Measurements from ENCODE around the gene GABRR3.

GABRR3 gene

GRCh38 chr3:97993526-97993925 lies 41.6 kb downstream of the GABRR3 start:
- in situ Hi-C loops (cut with MboI; ENCODE audit: low sequenced_read_pairs) = no loop called here

GRCh38 chr3:97992547-97993173 lies 42.5 kb downstream of the GABRR3 start:
- in situ Hi-C loops (cut with MboI; ENCODE audit: low sequenced_read_pairs) = no loop called here

DNA sequence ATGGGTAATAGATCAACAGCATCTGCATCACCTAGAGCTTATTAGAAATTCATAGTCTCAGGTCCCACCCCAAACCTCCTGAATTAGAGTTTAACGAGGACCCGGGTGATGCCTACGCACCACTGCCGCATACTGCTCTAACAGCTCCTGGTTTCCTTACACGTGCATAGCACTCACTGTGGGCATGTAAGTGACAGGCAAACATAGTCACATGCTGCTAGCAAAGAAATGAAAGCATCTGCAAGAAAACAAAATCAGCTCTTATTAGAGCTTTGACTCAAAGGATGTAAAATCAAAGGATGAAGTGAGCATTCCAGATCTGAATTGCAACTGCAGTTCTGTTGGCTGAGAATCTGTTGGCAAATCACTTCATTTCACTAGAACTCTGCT lies 43.8 kb downstream of the GABRR3 start:
- in situ Hi-C loops (cut with MboI; ENCODE audit: low sequenced_read_pairs) = no loop called here

GRCh38 chr3:97990624-97991292 lies 44.4 kb downstream of the GABRR3 start:
- in situ Hi-C loops (cut with MboI; ENCODE audit: low sequenced_read_pairs) = no loop called here

DNA sequence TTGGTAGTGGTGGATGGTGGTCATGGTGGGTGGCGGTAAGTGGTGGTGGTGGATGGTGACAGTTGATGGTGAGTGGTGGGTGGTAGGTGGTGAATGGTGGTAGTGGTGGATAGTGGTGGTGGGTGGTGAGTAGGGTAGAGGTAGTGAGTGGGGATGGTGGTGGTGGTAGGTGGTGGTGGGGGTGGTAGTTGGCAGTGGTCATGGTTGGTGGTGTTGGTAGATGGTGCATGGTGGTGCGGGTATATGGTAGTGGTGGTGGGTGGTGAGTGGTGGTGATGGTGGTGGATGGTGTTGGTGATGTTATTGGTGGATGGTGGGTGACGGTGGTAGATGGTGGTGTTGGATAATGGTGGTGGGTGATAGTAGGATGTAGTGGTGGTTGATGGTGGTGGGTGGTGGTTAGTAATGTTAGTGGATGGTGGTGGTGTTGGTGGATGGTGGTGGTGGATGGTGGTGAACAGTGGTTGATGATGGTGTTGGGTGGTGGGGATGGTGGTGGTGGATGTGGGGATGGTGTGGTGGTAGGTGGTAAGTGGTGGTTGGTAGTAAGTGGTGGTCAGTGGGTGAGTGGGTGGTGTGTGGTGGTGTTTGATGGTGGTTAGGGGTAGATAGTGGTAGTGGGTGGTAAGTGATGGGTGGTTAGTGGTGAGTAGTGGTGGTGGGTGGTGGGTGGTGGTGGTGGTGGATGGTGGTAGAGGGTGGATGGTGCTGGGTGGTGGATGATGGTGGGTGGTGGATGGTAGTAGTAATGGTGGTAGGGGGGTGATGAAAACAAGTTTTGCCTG lies 46.1 kb downstream of the GABRR3 start:
- in situ Hi-C loops (cut with MboI; ENCODE audit: low sequenced_read_pairs) = no loop called here

DNA sequence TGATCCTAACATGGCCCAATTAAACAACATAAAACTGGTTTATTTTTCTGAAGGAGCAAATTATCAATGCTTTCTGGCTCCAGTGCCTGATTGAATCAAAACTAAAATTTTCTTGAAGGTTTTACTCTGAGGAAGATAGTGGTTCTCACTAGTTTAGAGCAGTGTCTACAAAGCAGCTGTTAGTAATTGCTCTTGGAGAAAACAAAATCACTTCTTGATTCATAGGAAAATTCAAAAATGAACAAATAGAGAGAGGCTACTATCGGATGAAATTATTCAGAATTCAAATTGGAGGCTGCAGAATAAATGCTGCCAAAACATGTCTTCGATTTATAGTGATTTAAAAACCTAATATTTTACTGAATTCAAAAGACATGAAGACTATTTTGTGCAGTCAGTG lies 47.8 kb downstream of the GABRR3 start:
- in situ Hi-C loops (cut with MboI; ENCODE audit: low sequenced_read_pairs) = no loop called here

- in situ Hi-C loops (cut with MboI; ENCODE audit: low sequenced_read_pairs) = no loop called here
These were observed 51.1 kb downstream of the GABRR3 start for GRCh38 chr3:97983933-97984491.

DNA sequence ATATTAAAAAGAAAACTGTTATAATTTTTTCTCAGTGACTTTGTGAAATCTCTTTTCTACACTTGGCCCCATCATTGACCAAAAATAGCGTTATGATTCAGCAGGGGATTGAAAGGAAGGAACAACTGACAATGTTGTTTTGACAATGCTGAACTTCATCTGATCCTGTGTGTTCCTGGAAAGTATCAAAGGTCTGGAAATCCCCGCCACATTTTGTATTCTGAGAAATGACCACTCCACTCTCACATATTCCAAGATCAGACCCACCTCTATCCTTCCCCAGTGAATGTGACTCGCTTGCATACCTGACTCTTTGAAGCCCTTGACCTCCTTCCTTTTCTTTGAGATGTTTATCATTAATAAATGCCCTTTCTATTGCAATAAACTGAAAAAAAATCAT lies 53.2 kb downstream of the GABRR3 start:
- in situ Hi-C loops (cut with MboI; ENCODE audit: low sequenced_read_pairs) = no loop called here

DNA sequence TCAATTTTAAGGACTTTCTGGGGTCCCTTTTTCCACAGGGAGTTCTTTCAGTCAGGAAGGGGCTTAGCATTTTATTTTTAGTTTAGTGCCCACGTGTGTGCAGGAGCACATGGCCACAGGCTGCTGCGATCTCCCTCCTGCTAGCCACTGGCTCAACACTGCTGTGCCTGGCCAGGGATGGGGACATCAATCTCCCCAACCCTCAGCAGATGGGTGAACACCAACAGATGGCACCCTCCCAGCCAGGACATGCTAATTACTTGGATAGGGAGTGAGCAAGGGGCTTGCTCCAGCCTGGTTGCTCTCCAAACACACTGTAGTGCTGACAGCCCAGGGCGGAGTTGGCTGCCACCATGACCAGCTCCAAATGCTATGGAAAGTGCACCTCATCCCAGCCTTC lies 55.5 kb downstream of the GABRR3 start:
- in situ Hi-C loops (cut with MboI; ENCODE audit: low sequenced_read_pairs) = no loop called here

DNA sequence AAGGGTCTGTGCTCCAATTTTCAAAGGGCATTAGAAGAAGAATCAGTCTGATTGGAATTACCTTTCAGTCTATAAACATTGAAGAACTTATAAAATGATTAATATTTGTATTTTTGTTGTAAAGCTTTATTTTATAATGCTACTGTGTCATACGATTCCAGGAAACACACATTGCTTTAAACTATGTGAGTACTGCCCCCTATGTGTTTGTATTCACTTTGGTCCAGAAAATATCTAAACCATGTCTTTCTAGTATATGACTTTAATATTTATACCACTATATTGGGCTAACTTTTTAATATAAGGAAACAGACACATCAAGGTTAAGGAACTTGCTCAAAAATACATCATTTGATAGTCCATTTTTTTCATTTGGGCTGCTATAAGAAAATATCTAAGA lies 59.6 kb downstream of the GABRR3 start:
- in situ Hi-C loops (cut with MboI; ENCODE audit: low sequenced_read_pairs) = no loop called here

GRCh38 chr3:97974996-97975395 lies 60.1 kb downstream of the GABRR3 start:
- in situ Hi-C loops (cut with MboI; ENCODE audit: low sequenced_read_pairs) = no loop called here

GRCh38 chr3:97972976-97973375 lies 62.1 kb downstream of the GABRR3 start:
- in situ Hi-C loops (cut with MboI; ENCODE audit: low sequenced_read_pairs) = no loop called here

DNA sequence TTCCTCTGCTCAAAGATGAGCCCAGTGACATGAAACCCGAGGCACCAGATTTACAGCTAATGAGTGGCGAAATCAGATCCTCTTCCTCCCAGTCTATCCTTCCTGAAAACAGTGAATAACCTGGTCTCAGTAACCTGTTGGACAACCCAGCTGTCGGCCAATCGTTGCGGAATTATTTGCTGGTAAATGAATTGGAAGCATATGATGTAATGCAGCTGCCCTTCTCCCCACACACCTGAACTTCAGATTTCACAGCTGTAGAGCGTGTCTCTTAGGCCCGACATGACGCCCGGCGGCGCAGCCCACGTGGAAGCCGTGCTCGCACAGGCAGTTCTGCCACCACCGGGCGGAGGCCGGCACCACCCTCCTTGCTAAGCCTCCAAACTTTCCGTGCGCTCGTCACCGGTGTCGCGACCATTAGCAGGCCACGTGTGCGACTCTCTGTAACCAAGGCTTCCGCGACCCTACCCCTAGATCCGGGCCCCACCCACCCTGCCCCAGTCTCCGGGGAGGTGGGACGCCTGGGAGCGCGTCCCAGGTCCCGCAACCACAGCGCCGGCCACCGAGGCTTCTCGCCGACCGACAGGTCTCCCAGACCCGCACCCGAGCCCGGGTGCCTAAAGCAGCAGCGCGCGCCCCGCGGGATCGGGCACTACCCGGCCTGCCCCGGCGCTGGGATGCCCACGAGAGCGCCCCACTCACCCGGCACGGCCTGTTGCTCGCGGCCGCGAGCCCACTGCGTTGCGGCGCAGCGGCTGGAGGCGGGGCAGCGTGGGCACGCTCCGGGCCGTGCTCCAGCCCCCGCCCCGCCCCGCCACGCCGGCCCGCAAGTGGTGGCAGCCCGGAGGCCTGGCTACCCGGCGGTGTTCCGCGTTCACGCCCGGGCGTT lies 63.2 kb downstream of the GABRR3 start, which contains the start of gene RIOX2:
TSS of gene RIOX2 (minus strand) at position 753 of the 889 bp plus-strand sequence. CDS start 4,838 bp downstream, outside the sequence.
- in situ Hi-C loops (cut with MboI; ENCODE audit: low sequenced_read_pairs) = no loop called here

DNA sequence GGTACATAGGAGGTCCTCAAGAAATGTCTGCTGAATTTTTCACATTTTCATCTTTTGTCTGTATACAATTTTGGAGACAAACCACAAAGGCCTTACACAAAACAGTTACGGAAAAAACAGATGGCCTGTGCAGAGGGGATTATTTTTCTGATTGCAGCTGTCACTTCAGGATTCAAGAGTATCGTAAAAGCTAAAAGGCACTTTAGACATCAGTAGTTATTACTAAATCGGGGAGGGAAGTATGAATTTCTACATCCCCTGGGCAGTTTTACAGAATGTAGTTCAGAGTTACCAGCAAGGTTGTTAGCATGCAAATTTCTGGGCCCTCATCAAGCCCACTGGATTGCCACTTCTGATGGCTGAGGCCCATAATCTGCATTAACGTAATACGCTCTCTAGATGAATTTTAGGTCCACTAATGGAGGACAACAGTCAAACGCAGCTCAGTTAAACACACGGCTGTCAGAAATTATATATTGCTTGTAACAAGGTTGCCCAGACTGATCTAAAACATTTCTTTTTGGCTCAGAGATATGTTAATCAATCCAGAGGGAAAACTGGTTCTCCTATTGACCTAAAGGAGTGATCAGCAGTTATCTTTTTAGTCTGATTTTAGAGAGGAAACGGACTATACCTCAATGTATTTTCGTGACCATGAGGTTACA lies 64.0 kb downstream of the GABRR3 start:
- in situ Hi-C loops (cut with MboI; ENCODE audit: low sequenced_read_pairs) = no loop called here

- in situ Hi-C loops (cut with MboI; ENCODE audit: low sequenced_read_pairs) = no loop called here
These were observed 65.0 kb downstream of the GABRR3 start for GRCh38 chr3:97970156-97970555.

- in situ Hi-C loops (cut with MboI; ENCODE audit: low sequenced_read_pairs) = no loop called here
These were observed 65.6 kb downstream of the GABRR3 start for GRCh38 chr3:97969541-97969940.

- in situ Hi-C loops (cut with MboI; ENCODE audit: low sequenced_read_pairs) = no loop called here
These were observed 66.7 kb downstream of the GABRR3 start for GRCh38 chr3:97968376-97968775.

DNA sequence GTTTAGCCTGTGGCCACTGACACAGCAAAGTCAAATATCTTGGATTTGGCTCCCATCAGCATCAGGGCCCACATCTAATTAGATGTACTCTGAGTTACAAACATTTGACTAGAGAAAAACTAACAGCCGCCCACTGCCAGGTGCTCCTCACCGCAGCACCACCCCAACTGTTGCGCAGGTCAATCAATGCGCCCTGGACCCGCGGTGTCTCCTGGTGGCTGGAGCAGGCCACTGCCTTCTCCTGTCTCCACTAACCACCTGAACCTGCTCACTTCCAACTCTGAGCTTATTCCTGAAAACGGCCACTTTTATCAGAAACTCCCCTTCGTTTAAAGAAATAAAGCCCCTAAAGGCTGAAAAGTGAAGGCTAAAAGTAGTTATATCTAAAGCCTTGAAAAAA lies 67.1 kb downstream of the GABRR3 start:
- in situ Hi-C loops (cut with MboI; ENCODE audit: low sequenced_read_pairs) = no loop called here

DNA sequence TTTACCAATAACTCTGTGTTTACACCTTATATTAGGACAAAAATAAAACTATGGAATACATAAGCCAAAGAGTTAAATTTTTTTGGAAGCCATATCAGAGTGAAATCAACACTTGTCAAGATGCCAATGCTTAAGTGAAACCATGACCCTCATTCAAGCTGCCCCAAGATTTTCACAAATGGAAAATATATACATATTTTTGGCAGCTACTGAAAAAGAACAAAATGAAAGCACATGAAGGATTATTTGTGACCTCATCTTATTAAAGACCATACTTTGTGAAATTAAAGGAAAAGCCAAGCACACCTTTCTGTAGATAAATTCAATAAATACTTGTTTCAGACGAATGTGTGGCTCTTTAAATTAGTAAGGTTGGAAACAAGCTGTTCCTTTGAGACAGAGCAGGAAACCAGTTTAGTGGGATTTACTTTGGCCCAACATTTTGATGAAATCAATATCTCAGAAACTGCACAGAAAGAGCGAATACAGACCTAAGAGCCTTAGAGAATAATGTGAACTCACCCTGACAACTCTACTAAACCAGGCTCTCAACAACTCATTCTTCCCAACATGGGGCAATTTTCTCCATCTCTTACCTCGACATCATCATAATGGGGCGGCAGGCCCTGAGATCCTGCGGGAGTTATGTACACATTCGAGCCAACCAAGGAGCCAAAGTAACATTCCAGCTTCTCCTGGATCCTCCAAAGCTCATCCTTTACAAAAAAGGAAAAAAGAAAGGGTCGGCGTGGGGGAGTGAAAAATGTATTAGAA lies 73.9 kb downstream of the GABRR3 start:
- in situ Hi-C loops (cut with MboI; ENCODE audit: low sequenced_read_pairs) = no loop called here

Measured in HL-60/S4 treated with retinoic acid at 250 ng/mL for 4 days and 3 days (cell line).